Loucy (cell line): ENCODE data around the gene CTXND2.

Experiments
- H2AFZ ChIP-seq: fragments of 200-600 bp; sonication (generic); 2 replicates; pipeline ENCODE4 v1.6.0; 2016; ENCODE audit warnings: antibody characterized with exemption, mild to moderate bottlenecking, low read length, moderate library complexity
- H3F3A ChIP-seq: fragments of 200-600 bp; 2 replicates; pipeline ENCODE4 v1.6.0; 2016; ENCODE audit warnings: antibody characterized with exemption, low read depth, mild to moderate bottlenecking
- H3K27me3 ChIP-seq: fragments of 200-600 bp; sonication (generic); 2 replicates; pipeline ENCODE4 v1.6.1; 2014; ENCODE audit warnings: low read length, mild to moderate bottlenecking; ENCODE audit not compliant: insufficient read depth, poor library complexity, severe bottlenecking
- H3K36me3 ChIP-seq: fragments of 200-600 bp; sonication (generic); 2 replicates; pipeline ENCODE4 v1.6.1; 2016; ENCODE audit warnings: low read length; ENCODE audit not compliant: insufficient read depth
- H3K4me1 ChIP-seq: fragments of 200-600 bp; sonication (generic); 2 replicates; pipeline ENCODE4 v1.5.1; 2014; ENCODE audit warnings: low read length, mild to moderate bottlenecking; ENCODE audit not compliant: insufficient read depth, poor library complexity, severe bottlenecking
- H3K4me2 ChIP-seq: fragments of 200-600 bp; sonication (generic); 2 replicates; pipeline ENCODE4 v1.6.0; 2014; ENCODE audit warnings: antibody characterized with exemption, low read length, low read depth, mild to moderate bottlenecking; ENCODE audit not compliant: poor library complexity, severe bottlenecking
- H3K4me3 ChIP-seq: fragments of 200-600 bp; sonication (generic); 2 replicates; pipeline ENCODE4 v1.5.1; 2014; ENCODE audit warnings: low read length, mild to moderate bottlenecking, mixed read lengths; ENCODE audit not compliant: poor library complexity, severe bottlenecking
- H3K79me2 ChIP-seq: fragments of 200-600 bp; sonication (generic); 2 replicates; pipeline ENCODE4 v1.6.1; 2014; ENCODE audit warnings: low read length; ENCODE audit not compliant: insufficient read depth
- H3K9ac ChIP-seq: fragments of 200-600 bp; sonication (generic); 2 replicates; pipeline ENCODE4 v1.6.0; 2014; ENCODE audit warnings: mild to moderate bottlenecking, low read depth, low read length, moderate library complexity; ENCODE audit not compliant: poor library complexity, severe bottlenecking
- H3K9me2 ChIP-seq: fragments of 200-600 bp; sonication (generic); replicated peaks from 2 replicates; pipeline ENCODE4 v1.6.1; 2016; ENCODE audit warnings: low read depth, low read length, mixed read lengths
- H3K9me3 ChIP-seq: fragments of 200-600 bp; sonication (generic); 2 replicates; pipeline ENCODE4 v1.6.1; 2014; ENCODE audit warnings: mild to moderate bottlenecking, antibody characterized with exemption, low read length, low read depth; ENCODE audit not compliant: insufficient read depth
- H4K20me1 ChIP-seq: fragments of 200-600 bp; sonication (generic); 2 replicates; pipeline ENCODE4 v1.6.0; 2014; ENCODE audit warnings: antibody characterized with exemption, low read length, mild to moderate bottlenecking; ENCODE audit not compliant: insufficient read depth, poor library complexity, severe bottlenecking
- CTCF ChIP-seq: fragments of 200-600 bp; sonication (generic); conservative IDR thresholded peaks from 2 replicates; pipeline ENCODE4 v1.5.1; 2014; ENCODE audit warnings: mild to moderate bottlenecking, antibody characterized with exemption, low read length
- EZH2phosphoT487 ChIP-seq: fragments of 200-600 bp; IDR thresholded peaks from 2 replicates; pipeline ENCODE4 v1.6.1; 2018; ENCODE audit warnings: antibody characterized with exemption, mild to moderate bottlenecking, moderate library complexity, borderline replicate concordance

The CTXND2 gene

GRCh38 chr1:150873521-150873920, 13.4 kb upstream of the CTXND2 start:
- TF ChIP-seq EZH2phosphoT487 (no peak), CTCF (no peak)
- Histone ChIP-seq H3K27me3 (no peaks in the 10 kb centered on the region), H3K79me2 (peaks cover 38% of the 10 kb centered on the region), H3K9me3 (no peaks in the 10 kb centered on the region), H3K36me3 (no peaks in the 10 kb centered on the region), H3F3A (0 out of 2 replicates have a peak, but pooled peaks cover 3% of the 10 kb centered on the region), H3K4me3 (peak overlapping the region; percentile 82), H2AFZ (no peak overlapping the region), H3K9me2 (no peaks in the 10 kb centered on the region), H3K9ac (no peak overlapping the region), H4K20me1 (no peaks in the 10 kb centered on the region), H3K4me2 (peak overlapping the region; percentile 42), H3K4me1 (peaks cover 21% of the 10 kb centered on the region)

- Histone ChIP-seq H3F3A (0 out of 2 replicates have a peak, but pooled peaks cover 3% of the 10 kb centered on the region), H3K9me3 (no peaks in the 10 kb centered on the region), H3K4me2 (peak overlapping the region; percentile 98), H3K27me3 (no peaks in the 10 kb centered on the region), H2AFZ (no peak overlapping the region), H3K9me2 (no peaks in the 10 kb centered on the region), H3K79me2 (peaks cover 38% of the 10 kb centered on the region), H3K4me1 (peaks cover 21% of the 10 kb centered on the region), H3K36me3 (no peaks in the 10 kb centered on the region), H4K20me1 (no peaks in the 10 kb centered on the region), H3K4me3 (peak overlapping the region; percentile 82), H3K9ac (peak overlapping the region; percentile 84)
- TF ChIP-seq EZH2phosphoT487: no peak
- no peak for TF ChIP-seq CTCF
Measured at GRCh38 chr1:150874455-150875196, 12.3 kb upstream of the CTXND2 start.

GRCh38 chr1:150875197-150876118, 11.5 kb upstream of the CTXND2 start:
- Histone ChIP-seq H4K20me1 (no peaks in the 10 kb centered on the region), H3K4me2 (peak overlapping the region; percentile 98), H3K27me3 (no peaks in the 10 kb centered on the region), H3K9me2 (no peaks in the 10 kb centered on the region), H3K36me3 (no peaks in the 10 kb centered on the region), H3K9me3 (no peaks in the 10 kb centered on the region), H3F3A (0 out of 2 replicates have a peak, but pooled peaks cover 3% of the 10 kb centered on the region), H3K4me3 (peak overlapping the region; percentile 82), H2AFZ (peak overlapping the region; percentile 96), H3K9ac (peak overlapping the region; percentile 84), H3K4me1 (peaks cover 21% of the 10 kb centered on the region), H3K79me2 (peaks cover 38% of the 10 kb centered on the region)
- TF ChIP-seq EZH2phosphoT487: no peak
- no peak for TF ChIP-seq CTCF
